ENCODE measurements around the gene DUOX1.

DUOX1 gene

DNA sequence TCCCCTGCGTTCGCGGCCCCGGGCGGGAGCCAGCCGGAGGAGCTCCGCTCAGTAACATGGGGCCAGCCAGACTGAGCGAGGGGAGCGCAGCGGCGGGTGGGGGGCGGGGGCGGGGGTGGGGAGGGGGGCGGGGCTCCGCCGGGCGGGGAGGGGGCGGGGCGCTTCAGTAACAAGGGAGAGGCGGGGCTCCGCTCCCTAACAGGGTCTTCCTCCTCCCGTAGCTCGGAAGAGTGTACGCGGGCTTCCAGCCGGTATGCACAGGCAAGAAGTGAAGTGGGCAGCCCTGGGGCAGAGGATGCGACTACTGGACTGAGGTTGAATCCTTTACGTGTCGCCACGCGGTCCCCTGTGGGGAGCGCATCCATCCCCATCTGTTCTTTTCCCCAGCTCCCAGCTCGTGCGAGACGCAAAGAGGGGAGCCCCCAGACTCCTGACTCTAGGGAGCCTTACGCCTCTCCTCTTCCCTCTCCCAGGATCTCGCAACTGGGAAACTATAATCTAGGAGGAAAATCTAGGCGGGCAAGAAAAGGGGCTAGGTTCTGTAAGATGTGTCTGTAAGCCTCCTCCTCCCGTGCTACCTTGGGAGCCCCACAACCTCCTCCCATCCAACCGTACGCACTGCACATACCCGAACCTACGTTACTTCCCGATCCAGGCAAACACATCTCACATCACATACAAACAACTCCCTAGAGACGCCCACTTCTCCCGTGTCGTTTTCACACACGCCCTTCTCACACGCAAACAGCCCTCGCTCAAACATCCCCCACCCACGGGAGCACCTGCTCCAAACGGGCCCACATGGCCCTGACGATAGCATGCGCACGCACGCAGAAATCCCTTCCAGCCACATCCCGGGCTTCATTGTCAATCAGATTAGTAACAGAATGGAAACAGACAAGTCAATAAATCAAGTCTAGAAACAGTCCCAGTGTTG lies 58.4 kb downstream of the DUOX1 start, which contains the start of gene SHF:
Gene SHF, minus strand, starts transcription at position 73 of the 937 bp plus-strand sequence. Its CDS starts 15 bp downstream, at position 58.
- TF ChIP-seq YY1 (IDR thresholded peaks at IDR 0.05; ENCODE audit: low read depth) (no peak), RAD21 (IDR thresholded peaks at IDR 0.05; ENCODE audit: low read depth) (no peak), CEBPB (IDR thresholded peaks at IDR 0.05) (no peak), EGR1 (IDR thresholded peaks at IDR 0.05) (no peak), ZBTB7A (IDR thresholded peaks at IDR 0.05; ENCODE audit: low read depth) (peak; percentile 3; the same call in 1 of the 2 replicates), TAF1 (IDR thresholded peaks at IDR 0.05; ENCODE audit: low read depth) (peak; percentile 48)

GRCh38 chr15:45197512-45197911 lies 67.7 kb downstream of the DUOX1 start:
- TF ChIP-seq EP300 (IDR thresholded peaks at IDR 0.05; ENCODE audit: borderline replicate concordance), result no peak
- no peak for TF ChIP-seq USF1 (IDR thresholded peaks at IDR 0.05)

- TF ChIP-seq TEAD4 (IDR thresholded peaks at IDR 0.05) (peak; percentile 85), NFIC (IDR thresholded peaks at IDR 0.05) (peak; percentile 53), ZBTB7A (IDR thresholded peaks at IDR 0.05; ENCODE audit: low read depth) (peak; percentile 87), CEBPB (IDR thresholded peaks at IDR 0.05) (no peak; the same call in 1 of the 2 replicates), EP300 (IDR thresholded peaks at IDR 0.05; ENCODE audit: borderline replicate concordance) (no peak), CREB1 (IDR thresholded peaks at IDR 0.05; ENCODE audit: low read depth) (peak; percentile 35; the same call in 1 of the 2 replicates), TCF12 (IDR thresholded peaks at IDR 0.05; ENCODE audit: low read depth) (peak; percentile 66), RAD21 (IDR thresholded peaks at IDR 0.05; ENCODE audit: low read depth) (peak; percentile 10), USF1 (IDR thresholded peaks at IDR 0.05) (peak; percentile 35; the same call in 1 of the 2 replicates), TAF1 (IDR thresholded peaks at IDR 0.05; ENCODE audit: low read depth) (peak; percentile 46; the same call in 1 of the 2 replicates)
- TF ChIP-seq, protein P1, sequence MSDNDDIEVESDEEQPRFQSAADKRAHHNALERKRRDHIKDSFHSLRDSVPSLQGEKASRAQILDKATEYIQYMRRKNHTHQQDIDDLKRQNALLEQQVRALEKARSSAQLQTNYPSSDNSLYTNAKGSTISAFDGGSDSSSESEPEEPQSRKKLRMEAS (IDR thresholded peaks at IDR 0.05), result no peak
- TF ChIP-seq, protein P2, sequence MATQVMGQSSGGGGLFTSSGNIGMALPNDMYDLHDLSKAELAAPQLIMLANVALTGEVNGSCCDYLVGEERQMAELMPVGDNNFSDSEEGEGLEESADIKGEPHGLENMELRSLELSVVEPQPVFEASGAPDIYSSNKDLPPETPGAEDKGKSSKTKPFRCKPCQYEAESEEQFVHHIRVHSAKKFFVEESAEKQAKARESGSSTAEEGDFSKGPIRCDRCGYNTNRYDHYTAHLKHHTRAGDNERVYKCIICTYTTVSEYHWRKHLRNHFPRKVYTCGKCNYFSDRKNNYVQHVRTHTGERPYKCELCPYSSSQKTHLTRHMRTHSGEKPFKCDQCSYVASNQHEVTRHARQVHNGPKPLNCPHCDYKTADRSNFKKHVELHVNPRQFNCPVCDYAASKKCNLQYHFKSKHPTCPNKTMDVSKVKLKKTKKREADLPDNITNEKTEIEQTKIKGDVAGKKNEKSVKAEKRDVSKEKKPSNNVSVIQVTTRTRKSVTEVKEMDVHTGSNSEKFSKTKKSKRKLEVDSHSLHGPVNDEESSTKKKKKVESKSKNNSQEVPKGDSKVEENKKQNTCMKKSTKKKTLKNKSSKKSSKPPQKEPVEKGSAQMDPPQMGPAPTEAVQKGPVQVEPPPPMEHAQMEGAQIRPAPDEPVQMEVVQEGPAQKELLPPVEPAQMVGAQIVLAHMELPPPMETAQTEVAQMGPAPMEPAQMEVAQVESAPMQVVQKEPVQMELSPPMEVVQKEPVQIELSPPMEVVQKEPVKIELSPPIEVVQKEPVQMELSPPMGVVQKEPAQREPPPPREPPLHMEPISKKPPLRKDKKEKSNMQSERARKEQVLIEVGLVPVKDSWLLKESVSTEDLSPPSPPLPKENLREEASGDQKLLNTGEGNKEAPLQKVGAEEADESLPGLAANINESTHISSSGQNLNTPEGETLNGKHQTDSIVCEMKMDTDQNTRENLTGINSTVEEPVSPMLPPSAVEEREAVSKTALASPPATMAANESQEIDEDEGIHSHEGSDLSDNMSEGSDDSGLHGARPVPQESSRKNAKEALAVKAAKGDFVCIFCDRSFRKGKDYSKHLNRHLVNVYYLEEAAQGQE (IDR thresholded peaks at IDR 0.05; ENCODE audit: low read depth), result no peak
Observed at GRCh38 chr15:45198337-45199135, 68.7 kb downstream of the DUOX1 start.

- TF ChIP-seq USF1 (IDR thresholded peaks at IDR 0.05), result peak; percentile 26; the same call in 1 of the 2 replicates
- TF ChIP-seq ZBTB7A (IDR thresholded peaks at IDR 0.05; ENCODE audit: low read depth), result 0 out of 2 replicates have a peak, but pooled peaks have one; percentile 10
- TF ChIP-seq NFIC (IDR thresholded peaks at IDR 0.05), result no peak
Observed at GRCh38 chr15:45199136-45199810, 69.5 kb downstream of the DUOX1 start.

- TF ChIP-seq YY1 (IDR thresholded peaks at IDR 0.05; ENCODE audit: low read depth), result no peak
- peak; percentile 94 for TF ChIP-seq TEAD4 (IDR thresholded peaks at IDR 0.05)
- TF ChIP-seq, protein P2 (IDR thresholded peaks at IDR 0.05; ENCODE audit: low read depth), result no peak
- no peak for TF ChIP-seq EGR1 (IDR thresholded peaks at IDR 0.05)
- peak; percentile 17; the same call in 1 of the 2 replicates for TF ChIP-seq TAF1 (IDR thresholded peaks at IDR 0.05; ENCODE audit: low read depth)
- no peak; the same call in 1 of the 2 replicates for TF ChIP-seq EP300 (IDR thresholded peaks at IDR 0.05; ENCODE audit: borderline replicate concordance)
- no peak for TF ChIP-seq USF1 (IDR thresholded peaks at IDR 0.05)
- 0 out of 2 replicates have a peak, but pooled peaks have one; percentile 15 for TF ChIP-seq ZBTB7A (IDR thresholded peaks at IDR 0.05; ENCODE audit: low read depth)
- TF ChIP-seq TCF12 (IDR thresholded peaks at IDR 0.05; ENCODE audit: low read depth), result peak; percentile 36; the same call in 1 of the 2 replicates
- 0 out of 2 replicates have a peak, but pooled peaks have one; percentile 51 for TF ChIP-seq FOXM1 (IDR thresholded peaks at IDR 0.05; ENCODE audit: borderline replicate concordance, low read depth)
- TF ChIP-seq, protein P1 (IDR thresholded peaks at IDR 0.05), result 0 out of 2 replicates have a peak, but pooled peaks have one; percentile 12
- TF ChIP-seq RAD21 (IDR thresholded peaks at IDR 0.05; ENCODE audit: low read depth), result no peak
- 0 out of 2 replicates have a peak, but pooled peaks have one; percentile 32 for TF ChIP-seq CREB1 (IDR thresholded peaks at IDR 0.05; ENCODE audit: low read depth)
- TF ChIP-seq NFIC (IDR thresholded peaks at IDR 0.05), result no peak; the same call in 1 of the 2 replicates
- no peak; the same call in 1 of the 2 replicates for TF ChIP-seq CEBPB (IDR thresholded peaks at IDR 0.05)
Observed at GRCh38 chr15:45200001-45200798, 70.4 kb downstream of the DUOX1 start.
